IMR-90 (cell line): ENCODE results near the gene ALDOC. TPM values are rescaled to one million over a fixed set of nuclear protein-coding genes. Genes with fewer than 3 reads are reported as not detected.

Experiments
- ATAC-seq: fragments of 200-7000 bp; cut with Tn5 transposase; 2 replicates; pipeline ENCODE4 v1.9.1; 2020; ENCODE audit warnings: low read depth, mild to moderate bottlenecking, moderate library complexity
- BruUV-seq: library from RNA; stranded (reverse); fragments of 400-500 nt; replicated peaks from 2 replicates; lab custom pipeline; 2021; lab: Mats Ljungman, UMichigan
- CTCF ChIA-PET: fragments of 300-600 bp; formaldehyde crosslinking; extraction: SDS; loops from one replicate; lab custom pipeline; 2021; ENCODE audit warnings: antibody characterized with exemption; lab: Yijun Ruan, JAX
- POLR2A ChIA-PET: fragments of 300-600 bp; sonication (Branson Sonifier 250); formaldehyde crosslinking; loops from one replicate; lab custom pipeline; 2022; ENCODE audit warnings: antibody characterized with exemption; ENCODE audit not compliant: unreplicated experiment; lab: Charles Lee
- DNase-seq: peaks from one replicate; pipeline ENCODE4 v3.0.0; 2013
- H2AFZ ChIP-seq: replicated peaks from 2 replicates; pipeline ENCODE3; 2013; ENCODE audit warnings: low read length, mild to moderate bottlenecking; ENCODE audit not compliant: poor library complexity
- H2AK5ac ChIP-seq: 2 replicates; pipeline ENCODE4 v1.6.1; 2013; ENCODE audit warnings: low read depth, low read length, inconsistent platforms
- H2AK9ac ChIP-seq: replicated peaks from 2 replicates; pipeline ENCODE3; 2013; ENCODE audit warnings: mild to moderate bottlenecking, low read depth, low read length, moderate library complexity; ENCODE audit not compliant: poor library complexity
- H2BK120ac ChIP-seq: 2 replicates; pipeline ENCODE4 v1.6.1; 2013; ENCODE audit warnings: low read depth, low read length, inconsistent platforms
- H2BK15ac ChIP-seq: 3 replicates; pipeline ENCODE4 v1.6.1; 2013; ENCODE audit warnings: low read depth, low read length, inconsistent platforms
- H2BK20ac ChIP-seq: 2 replicates; pipeline ENCODE4 v1.6.1; 2013; ENCODE audit warnings: low read depth, mild to moderate bottlenecking, inconsistent platforms, low read length, moderate library complexity
- H2BK5ac ChIP-seq: 2 replicates; pipeline ENCODE4 v1.6.1; 2013; ENCODE audit warnings: mild to moderate bottlenecking, low read depth, low read length, inconsistent platforms; ENCODE audit not compliant: poor library complexity, severe bottlenecking
- H3K14ac ChIP-seq: replicated peaks from 2 replicates; pipeline ENCODE4 v1.6.1; 2013; ENCODE audit warnings: low read depth, low read length, inconsistent platforms
- H3K18ac ChIP-seq: 2 replicates; pipeline ENCODE4 v1.6.1; 2013; ENCODE audit warnings: low read depth, low read length, control low read depth
- H3K23ac ChIP-seq: 2 replicates; pipeline ENCODE4 v1.6.1; 2013; ENCODE audit warnings: low read depth, low read length, inconsistent platforms
- H3K27ac ChIP-seq: 2 replicates; pipeline ENCODE4 v1.5.1; 2013; ENCODE audit warnings: mild to moderate bottlenecking, control low read depth, low read length; ENCODE audit not compliant: insufficient read depth
- H3K27me3 ChIP-seq: 2 replicates; pipeline ENCODE4 v1.6.1; 2013; ENCODE audit warnings: low read length; ENCODE audit not compliant: control insufficient read depth, insufficient read depth
- H3K36me3 ChIP-seq: 2 replicates; pipeline ENCODE4 v1.6.1; 2013; ENCODE audit warnings: low read length, mixed read lengths; ENCODE audit not compliant: control insufficient read depth, insufficient read depth
- H3K4ac ChIP-seq: 2 replicates; pipeline ENCODE4 v1.6.1; 2013; ENCODE audit warnings: low read depth, low read length, inconsistent platforms
- H3K4me1 ChIP-seq: 2 replicates; pipeline ENCODE4 v1.6.1; 2013; ENCODE audit warnings: low read length, mixed read lengths; ENCODE audit not compliant: control insufficient read depth, insufficient read depth
- H3K4me2 ChIP-seq: 2 replicates; pipeline ENCODE4 v1.6.1; 2013; ENCODE audit warnings: low read depth, mild to moderate bottlenecking, control low read depth, low read length, moderate library complexity
- H3K4me3 ChIP-seq: 2 replicates; pipeline ENCODE4 v1.5.1; 2013; ENCODE audit warnings: low read depth, mild to moderate bottlenecking, control low read depth, low read length, moderate library complexity; ENCODE audit not compliant: insufficient read depth
- H3K56ac ChIP-seq: 2 replicates; pipeline ENCODE4 v1.6.1; 2013; ENCODE audit warnings: low read length, inconsistent platforms; ENCODE audit not compliant: insufficient read depth; ENCODE audit errors: extremely low read depth
- H3K79me1 ChIP-seq, 2 experiments: 2 replicates each; pipeline ENCODE4 v1.6.1; 2013; ENCODE audit warnings: low read length in 2 of 2, inconsistent platforms in 1 of 2, low read depth in 1 of 2
- H3K9ac ChIP-seq: 2 replicates; pipeline ENCODE4 v1.6.1; 2013; ENCODE audit warnings: low read depth, low read length, control low read depth
- H3K9me1 ChIP-seq: 2 replicates; pipeline ENCODE4 v1.6.1; 2013; ENCODE audit warnings: low read length, inconsistent platforms; ENCODE audit not compliant: insufficient read depth
- H3K9me3 ChIP-seq: 2 replicates; pipeline ENCODE4 v1.6.1; 2013; ENCODE audit warnings: low read length; ENCODE audit not compliant: control insufficient read depth, insufficient read depth
- H4K20me1 ChIP-seq: 2 replicates; pipeline ENCODE4 v1.6.1; 2013; ENCODE audit warnings: low read length, inconsistent platforms; ENCODE audit not compliant: insufficient read depth
- H4K5ac ChIP-seq: 2 replicates; pipeline ENCODE4 v1.6.1; 2013; ENCODE audit warnings: mild to moderate bottlenecking, low read depth, low read length, control low read depth
- H4K8ac ChIP-seq, 2 experiments: 2 replicates each; pipeline ENCODE4 v1.6.1; 2013; ENCODE audit warnings: low read depth in 2 of 2, low read length in 2 of 2, control low read depth in 1 of 2, inconsistent platforms in 1 of 2
- H4K91ac ChIP-seq: 2 replicates; pipeline ENCODE4 v1.6.1; 2013; ENCODE audit warnings: low read depth, low read length, inconsistent platforms; ENCODE audit not compliant: insufficient read depth
- CEBPB ChIP-seq: IDR thresholded peaks from 2 replicates; pipeline ENCODE4 v1.6.1; 2012; ENCODE audit warnings: low read depth, low read length, improper control_type of control experiment
- CHD1 ChIP-seq: IDR thresholded peaks from 2 replicates; pipeline ENCODE4 v1.6.1; 2012; ENCODE audit warnings: low read depth, low read length, improper control_type of control experiment
- CTCF ChIP-seq: conservative IDR thresholded peaks from 2 replicates; pipeline ENCODE4 v1.5.1; 2012; ENCODE audit warnings: mild to moderate bottlenecking, low read depth, low read length, improper control_type of control experiment
- ELK1 ChIP-seq: fragments of 150-350 bp; IDR thresholded peaks from 2 replicates; pipeline ENCODE4 v1.6.1; 2016; ENCODE audit warnings: low read depth, mild to moderate bottlenecking, low read length, moderate library complexity, borderline replicate concordance
- MAFK ChIP-seq: IDR thresholded peaks from 2 replicates; pipeline ENCODE4 v1.6.1; 2012; ENCODE audit warnings: low read depth, low read length, improper control_type of control experiment
- MAZ ChIP-seq: IDR thresholded peaks from 2 replicates; pipeline ENCODE4 v1.6.1; 2012; ENCODE audit warnings: low read depth, mild to moderate bottlenecking, low read length, improper control_type of control experiment, moderate library complexity, borderline replicate concordance
- MXI1 ChIP-seq: IDR thresholded peaks from 2 replicates; pipeline ENCODE4 v1.6.1; 2012; ENCODE audit warnings: low read depth, mild to moderate bottlenecking, low read length, moderate library complexity, borderline replicate concordance
- NFE2L2 ChIP-seq: fragments of 150-350 bp; IDR thresholded peaks from 2 replicates; pipeline ENCODE4 v1.6.1; 2016; ENCODE audit warnings: low read depth, mild to moderate bottlenecking, low read length
- POLR2A ChIP-seq: IDR thresholded peaks from 2 replicates; pipeline ENCODE4 v1.6.1; 2012; ENCODE audit warnings: mild to moderate bottlenecking, low read depth, low read length
- RAD21 ChIP-seq: IDR thresholded peaks from 2 replicates; pipeline ENCODE4 v1.6.1; 2012; ENCODE audit warnings: low read length, improper control_type of control experiment
- RCOR1 ChIP-seq: IDR thresholded peaks from 2 replicates; pipeline ENCODE4 v1.6.1; 2012; ENCODE audit warnings: mild to moderate bottlenecking, low read length, improper control_type of control experiment; ENCODE audit not compliant: insufficient replicate concordance
- RFX5 ChIP-seq: IDR thresholded peaks from 2 replicates; pipeline ENCODE4 v1.8.0; 2012; ENCODE audit warnings: low read depth, mild to moderate bottlenecking, low read length, moderate library complexity
- SMC3 ChIP-seq: fragments of 150-350 bp; IDR thresholded peaks from 2 replicates; pipeline ENCODE4 v1.6.1; 2016; ENCODE audit warnings: low read depth, mild to moderate bottlenecking, antibody characterized with exemption, low read length, moderate library complexity
- USF2 ChIP-seq: fragments of 150-350 bp; IDR thresholded peaks from 2 replicates; pipeline ENCODE4 v1.6.1; 2017; ENCODE audit warnings: mild to moderate bottlenecking, antibody characterized with exemption, low read length, low read depth
- WGBS, 2 experiments: methylation state at CpG; one replicate each; pipeline versions ENCODE4 v1.1.5 to v1.1.7; 2013; ENCODE audit warnings: missing lambda C conversion rate in 2 of 2; ENCODE audit not compliant: insufficient read length in 1 of 2; ENCODE audit errors: extremely low coverage in 2 of 2; 5-methylcytosine and 5-hydroxymethylcytosine counted together
- dilution Hi-C: fragments of 300-500 bp; cut with HindIII; formaldehyde crosslinking; loops from one replicate; pipeline ENCODE4 v1.14.3; 2018; ENCODE audit warnings: low sequenced_read_pairs; ENCODE audit not compliant: unreplicated experiment
- in situ Hi-C: fragments of 300-500 bp; cut with MboI; formaldehyde crosslinking; loops from 3 replicates; pipeline ENCODE4 v1.14.3; 2019; ENCODE audit warnings: low sequenced_read_pairs, inconsistent platforms, mixed read lengths
- intact Hi-C: fragments of 100-400 bp; cut with micrococcal nuclease; formaldehyde crosslinking; loops from 2 replicates; pipeline ENCODE4 v1.10.0; 2022
- polyA plus RNA-seq, 3 experiments: library from polyadenylated mRNA; depleted of rRNA; stranded (reverse); fragments of >200 nt; gene quantifications; 2 replicates each; pipeline ENCODE4 v1.2.3, GENCODE V29; 2012; ENCODE audit warnings: low replicate concordance in 1 of 3
- total RNA-seq: library from RNA; depleted of rRNA; stranded (reverse); fragments of >200 nt; gene quantifications from 2 replicates; pipeline ENCODE4 v1.2.3, GENCODE V29; 2012

Gene ALDOC
- total and polyA plus RNA-seq, 2 of the 4 experiments (the other 2 are of a cell fraction): 47.0 to 69.7 TPM

GRCh38 chr17:28548417-28549130, 28.1 kb downstream of the ALDOC start:
- no peaks in the 10 kb centered on the region for H3K27me3 ChIP-seq
- no peak overlapping the region for H3K9ac ChIP-seq
- no peak overlapping the region for H4K91ac ChIP-seq
- no peak overlapping the region for H3K4ac ChIP-seq
- in situ Hi-C loops (no loop called here), dilution Hi-C loops (no loop called here), intact Hi-C loops (loop anchor here (10.0 kb wide), 1 partner anchor 144 kb away; the partner anchor contains the start of gene SLC46A1)
- peak overlapping the region; percentile 34 for H2AFZ ChIP-seq
- no TSS peak for BruUV-seq
- H2BK20ac ChIP-seq: no peak overlapping the region
- H3K4me3 ChIP-seq: no peak overlapping the region
- H2BK5ac ChIP-seq: no peak overlapping the region
- CTCF ChIA-PET: interaction anchor here (0.7 to 1.2 kb wide), 3 partner anchors 9 to 63 kb away, joined by 3 read pairs; no protein-coding TSS in a partner anchor
- no peak overlapping the region for H3K23ac ChIP-seq
- no peak overlapping the region for H3K56ac ChIP-seq
- ATAC-seq (no peak), DNase-seq (no peak)
- no CpG with 5 or more reads among the region's 6 CpGs for WGBS, 2 experiments
- POLR2A ChIA-PET: no interaction called here
- no peak overlapping the region for H2BK120ac ChIP-seq
- H2AK5ac ChIP-seq: peak overlapping the region; percentile 24; the same call in 1 of the 2 replicates
- no peak overlapping the region for H3K14ac ChIP-seq
- H3K79me1 ChIP-seq: peaks cover 14 to 27% of the 10 kb centered on the region in 2 experiments
- H3K4me1 ChIP-seq: peaks cover 6% of the 10 kb centered on the region
- peaks cover 9% of the 10 kb centered on the region for H3K36me3 ChIP-seq
- H3K18ac ChIP-seq: no peak overlapping the region
- no peak overlapping the region for H2BK15ac ChIP-seq
- H3K9me1 ChIP-seq: peaks cover 8% of the 10 kb centered on the region; the same call in 1 of the 2 replicates
- H3K9me3 ChIP-seq: no peaks in the 10 kb centered on the region
- H4K20me1 ChIP-seq: peaks cover 13% of the 10 kb centered on the region
- no peak overlapping the region for H3K4me2 ChIP-seq
- no peak for TF ChIP-seq RAD21
- no peak for TF ChIP-seq SMC3
- no peak for TF ChIP-seq CHD1
- TF ChIP-seq ELK1: no peak
- TF ChIP-seq CEBPB: no peak
- no peak for TF ChIP-seq RFX5
- no peak for TF ChIP-seq NFE2L2
- no peak for TF ChIP-seq MAZ
- no peak for TF ChIP-seq USF2
- TF ChIP-seq CTCF: no peak
- no peak for TF ChIP-seq MAFK
- TF ChIP-seq POLR2A: no peak
- no peak for TF ChIP-seq MXI1
- TF ChIP-seq RCOR1: no peak
- H4K5ac ChIP-seq: no peak overlapping the region
- no peak overlapping the region for H4K8ac ChIP-seq
- H2AK9ac ChIP-seq: peak overlapping the region; percentile 5
- H3K27ac ChIP-seq: no peak overlapping the region
